Hair follicular keratinocyte (primary cell): ENCODE measurements around the gene ZNF189. TPM values are rescaled to one million over a fixed set of nuclear protein-coding genes. Genes with fewer than 3 reads are reported as not detected.

Source experiments
- total RNA-seq: library from RNA; depleted of rRNA; stranded (reverse); fragments of >200 nt; gene quantifications from 2 replicates; pipeline ENCODE4 v1.2.3, GENCODE V29; 2015

Gene ZNF189
- 5.7 and 6.6 TPM in 2 replicates for total RNA-seq

GRCh38 chr9:101398068-101398929 is at the start of gene ZNF189, which contains the start of gene MRPL50:
Gene ZNF189 (plus strand): TSS chr9:101398851. CDS start chr9:101399157, 306 bp downstream.
Gene MRPL50 (minus strand): TSS chr9:101398618. CDS start chr9:101398592, 26 bp downstream.

GRCh38 chr9:101384873-101385536 is 13.6 kb upstream of the ZNF189 start, which contains the start of gene BAAT:
Gene BAAT (minus strand): TSS chr9:101385006. CDS start chr9:101371404, 13,602 bp downstream.

GRCh38 chr9:101435601-101436079 is 37.0 kb downstream of the ZNF189 start, which contains the start of gene ALDOB:
Gene ALDOB (minus strand): TSS chr9:101435774. CDS start chr9:101430887, 4,887 bp downstream.

Other genes with a start within 250 kb of the ZNF189 start
- not detected in 2 replicates for gene BAAT, start 13.8 kb upstream of the ZNF189 start, total RNA-seq
- 10.5 and 11.5 TPM in 2 replicates for gene MRPL50, start 233 bp upstream of the ZNF189 start, total RNA-seq
- gene ALDOB, start 36.9 kb downstream of the ZNF189 start, total RNA-seq: not detected in 2 replicates
- 17.5 and 19.2 TPM in 2 replicates for gene RNF20, start 135.0 kb downstream of the ZNF189 start, total RNA-seq
- not detected in 2 replicates for gene PPP3R2, start 196.1 kb downstream of the ZNF189 start, total RNA-seq